ENCODE data around the gene DLGAP5.

DNA sequence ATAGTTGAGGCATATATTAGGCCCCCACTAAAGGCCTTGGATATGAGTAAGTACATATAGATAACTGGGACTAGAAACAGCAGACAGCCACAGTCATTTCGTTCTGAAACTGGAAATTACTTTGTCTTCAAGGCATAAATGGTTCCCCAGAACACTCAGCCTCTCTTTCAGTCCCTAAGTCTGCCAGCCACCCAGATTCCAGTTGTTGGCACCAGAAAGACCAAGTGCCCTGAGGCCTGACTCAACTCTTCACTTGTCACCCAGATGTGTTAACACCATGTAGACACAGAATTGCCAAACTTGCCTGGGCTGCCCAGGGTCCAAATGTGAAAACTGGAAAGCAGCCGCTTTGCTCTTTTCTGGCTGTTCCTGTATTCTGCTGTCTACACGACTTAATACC, 65.4 kb downstream of the DLGAP5 start:
- no peak for TF ChIP-seq GATA2 (IDR thresholded peaks at IDR 0.05; ENCODE audit: low read depth, low read length)
- TF ChIP-seq GATA3 (IDR thresholded peaks at IDR 0.05; ENCODE audit: low read depth, low read length): no peak

All from SH-SY5Y (cell line).